GM12864 (cell line): ENCODE measurements around the gene LRRC75B.

Experiments
- DNase-seq: peaks from one replicate; pipeline ENCODE4 v3.0.0-alpha.2; 2011; ENCODE audit warnings: low read depth
- H3K4me3 ChIP-seq: 2 replicates; pipeline ENCODE4 v1.5.1; 2011; ENCODE audit warnings: mild to moderate bottlenecking, low read depth, low read length, control low read depth
- TF ChIP-seq, protein P1 (sequence below): IDR thresholded peaks from 2 replicates; pipeline ENCODE4 v1.5.1; 2011; ENCODE audit warnings: low read depth, mild to moderate bottlenecking, moderate library complexity, low read length, control low read depth, inconsistent platforms; ENCODE audit errors: missing control alignments

The LRRC75B gene

DNA sequence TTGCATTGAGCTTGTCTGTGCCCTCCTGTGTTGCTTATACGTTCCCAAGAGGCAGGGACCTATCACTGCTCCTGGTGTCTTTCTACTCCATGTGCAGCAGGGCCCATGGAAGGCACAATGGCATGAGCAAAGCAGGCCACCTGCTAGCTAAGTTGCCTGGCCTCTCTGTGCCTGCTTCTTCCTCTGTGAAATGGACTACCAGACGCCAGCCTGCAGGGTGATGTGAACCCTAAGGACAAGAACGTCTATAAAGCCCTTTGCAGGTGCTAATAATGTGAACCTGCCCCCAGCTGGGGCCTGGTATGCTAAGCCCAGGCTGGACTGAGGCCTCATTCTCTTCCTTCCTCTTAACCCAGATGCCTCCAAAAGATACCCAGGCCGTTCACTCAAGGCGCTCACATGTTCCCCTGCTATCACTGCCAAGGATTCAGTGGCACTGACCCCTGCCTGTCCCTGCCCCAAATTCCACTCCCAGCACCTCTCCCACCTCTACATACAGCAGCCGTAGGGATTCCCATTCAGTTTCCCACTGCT, 41.9 kb downstream of the LRRC75B start:
- no peak overlapping the region for H3K4me3 ChIP-seq
- TF ChIP-seq, protein P1, sequence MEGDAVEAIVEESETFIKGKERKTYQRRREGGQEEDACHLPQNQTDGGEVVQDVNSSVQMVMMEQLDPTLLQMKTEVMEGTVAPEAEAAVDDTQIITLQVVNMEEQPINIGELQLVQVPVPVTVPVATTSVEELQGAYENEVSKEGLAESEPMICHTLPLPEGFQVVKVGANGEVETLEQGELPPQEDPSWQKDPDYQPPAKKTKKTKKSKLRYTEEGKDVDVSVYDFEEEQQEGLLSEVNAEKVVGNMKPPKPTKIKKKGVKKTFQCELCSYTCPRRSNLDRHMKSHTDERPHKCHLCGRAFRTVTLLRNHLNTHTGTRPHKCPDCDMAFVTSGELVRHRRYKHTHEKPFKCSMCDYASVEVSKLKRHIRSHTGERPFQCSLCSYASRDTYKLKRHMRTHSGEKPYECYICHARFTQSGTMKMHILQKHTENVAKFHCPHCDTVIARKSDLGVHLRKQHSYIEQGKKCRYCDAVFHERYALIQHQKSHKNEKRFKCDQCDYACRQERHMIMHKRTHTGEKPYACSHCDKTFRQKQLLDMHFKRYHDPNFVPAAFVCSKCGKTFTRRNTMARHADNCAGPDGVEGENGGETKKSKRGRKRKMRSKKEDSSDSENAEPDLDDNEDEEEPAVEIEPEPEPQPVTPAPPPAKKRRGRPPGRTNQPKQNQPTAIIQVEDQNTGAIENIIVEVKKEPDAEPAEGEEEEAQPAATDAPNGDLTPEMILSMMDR, result no peak
- DNase-seq, result no peak

- H3K4me3 ChIP-seq, result no peak overlapping the region
- DNase-seq, result no peak
These were observed 42.6 kb downstream of the LRRC75B start for GRCh38 chr22:24550028-24550901.

GRCh38 chr22:24548812-24549211, 44.1 kb downstream of the LRRC75B start:
- no peak for DNase-seq
- TF ChIP-seq, protein P1, result no peak
- H3K4me3 ChIP-seq, result no peak overlapping the region

More at GRCh38 chr22:24550028-24550901, 42.6 kb downstream of the LRRC75B start:
- TF ChIP-seq, protein P1, result no peak

DNA sequence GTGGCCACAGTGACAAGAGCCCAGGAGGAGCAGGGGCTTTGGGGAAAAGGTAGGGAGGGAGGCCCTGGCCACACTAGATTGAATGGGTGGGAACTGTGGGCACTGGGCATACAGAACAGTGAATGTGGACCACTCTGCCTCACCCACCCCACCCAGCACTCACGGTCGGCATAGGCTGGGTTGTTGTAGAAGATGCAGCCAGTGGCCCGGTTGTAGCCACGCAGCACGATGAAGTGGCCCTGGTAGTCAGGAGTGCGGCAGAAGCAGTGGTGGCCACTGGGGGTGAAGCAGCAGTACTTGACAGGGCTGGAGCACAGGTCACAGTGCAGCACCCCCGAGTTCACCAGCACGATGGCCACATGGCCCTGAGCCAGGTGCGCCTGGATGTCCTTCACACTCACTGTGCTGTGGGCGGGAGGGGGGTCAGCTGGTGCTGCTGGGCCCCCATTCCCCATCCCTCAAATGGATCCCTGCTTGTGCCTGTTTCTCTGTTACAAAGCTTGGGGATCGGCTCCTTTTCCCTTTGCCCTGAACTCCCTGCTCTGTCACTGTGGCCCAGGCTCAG, 49.1 kb downstream of the LRRC75B start:
- DNase-seq, result no peak
- H3K4me3 ChIP-seq, result no peak overlapping the region
- TF ChIP-seq, protein P1, result no peak

- no peak for DNase-seq
- no peak overlapping the region for H3K4me3 ChIP-seq
- TF ChIP-seq, protein P1, result no peak
These were observed 49.7 kb downstream of the LRRC75B start for GRCh38 chr22:24543185-24543601.

DNA sequence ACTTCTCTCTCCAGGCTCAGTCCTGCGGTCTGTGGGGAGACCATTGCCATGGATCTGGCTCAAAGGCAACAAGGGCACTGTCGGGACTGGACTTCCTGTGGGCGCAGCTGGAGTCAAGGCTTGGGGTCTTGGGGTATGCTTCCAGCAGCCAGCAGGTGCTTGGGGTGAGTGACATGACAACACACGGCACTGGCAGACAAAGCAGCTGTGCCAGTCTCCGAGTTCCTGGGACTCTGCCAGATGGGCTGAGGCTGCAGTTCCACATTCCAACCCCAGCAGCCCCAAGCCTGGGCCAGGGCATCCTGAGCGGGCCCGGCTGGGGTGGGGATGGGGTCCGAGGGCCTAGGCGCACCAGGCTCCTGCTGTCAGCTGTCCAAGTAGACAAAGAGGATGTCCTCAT, 50.2 kb downstream of the LRRC75B start:
- no peak overlapping the region for H3K4me3 ChIP-seq
- TF ChIP-seq, protein P1, result no peak
- no peak for DNase-seq
